HL-60 (cell line): ENCODE results near the gene ACVR1C.

ENCODE experiments used
- GABPA ChIP-seq: IDR thresholded peaks from 2 replicates; pipeline ENCODE4 v1.6.1; 2012; ENCODE audit warnings: low read depth
- POLR2AphosphoS5 ChIP-seq: IDR thresholded peaks from 2 replicates; pipeline ENCODE4 v1.6.1; 2012; ENCODE audit warnings: low read depth
- SPI1 ChIP-seq: IDR thresholded peaks from 2 replicates; pipeline ENCODE4 v1.6.1; 2012; ENCODE audit warnings: low read depth, mild to moderate bottlenecking, borderline replicate concordance
- TF ChIP-seq, protein P1 (sequence below): IDR thresholded peaks from one replicate; pipeline ENCODE4 v1.5.1; 2011; ENCODE audit warnings: low read length, control low read depth, inconsistent platforms; ENCODE audit not compliant: insufficient read depth

DNA sequence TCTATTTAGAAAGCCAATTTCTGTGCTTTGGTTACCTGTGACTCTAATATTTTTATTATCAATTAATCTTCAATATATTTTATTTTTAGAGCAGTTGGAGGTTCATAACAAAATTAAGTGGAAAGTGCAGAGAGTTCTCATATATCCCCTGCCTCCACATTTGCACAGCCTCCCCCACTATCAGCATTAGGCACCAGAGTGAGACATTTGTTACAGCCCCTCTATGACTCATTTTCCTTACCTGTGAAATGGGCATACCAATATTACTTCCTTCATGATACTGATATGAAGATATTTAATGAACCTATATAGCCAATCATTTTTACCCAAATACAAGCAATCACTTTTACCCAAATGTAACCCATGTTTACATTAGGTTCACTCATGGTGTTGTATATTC, 150.7 kb downstream of the ACVR1C start:
- TF ChIP-seq, protein P1, sequence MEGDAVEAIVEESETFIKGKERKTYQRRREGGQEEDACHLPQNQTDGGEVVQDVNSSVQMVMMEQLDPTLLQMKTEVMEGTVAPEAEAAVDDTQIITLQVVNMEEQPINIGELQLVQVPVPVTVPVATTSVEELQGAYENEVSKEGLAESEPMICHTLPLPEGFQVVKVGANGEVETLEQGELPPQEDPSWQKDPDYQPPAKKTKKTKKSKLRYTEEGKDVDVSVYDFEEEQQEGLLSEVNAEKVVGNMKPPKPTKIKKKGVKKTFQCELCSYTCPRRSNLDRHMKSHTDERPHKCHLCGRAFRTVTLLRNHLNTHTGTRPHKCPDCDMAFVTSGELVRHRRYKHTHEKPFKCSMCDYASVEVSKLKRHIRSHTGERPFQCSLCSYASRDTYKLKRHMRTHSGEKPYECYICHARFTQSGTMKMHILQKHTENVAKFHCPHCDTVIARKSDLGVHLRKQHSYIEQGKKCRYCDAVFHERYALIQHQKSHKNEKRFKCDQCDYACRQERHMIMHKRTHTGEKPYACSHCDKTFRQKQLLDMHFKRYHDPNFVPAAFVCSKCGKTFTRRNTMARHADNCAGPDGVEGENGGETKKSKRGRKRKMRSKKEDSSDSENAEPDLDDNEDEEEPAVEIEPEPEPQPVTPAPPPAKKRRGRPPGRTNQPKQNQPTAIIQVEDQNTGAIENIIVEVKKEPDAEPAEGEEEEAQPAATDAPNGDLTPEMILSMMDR: no peak
- TF ChIP-seq POLR2AphosphoS5 (no peak), SPI1 (no peak), GABPA (no peak)
